GM21360 (cell line): ENCODE measurements around the gene UTS2R.
"Not testable (repeated sequence)": the region's sequence is repeated elsewhere in the genome, so short reads cannot be mapped to it uniquely, and the experiment has no call there.

Source experiments
- ATAC-seq: cut with Tn5 transposase; IDR thresholded peaks from one replicate; pipeline ENCODE4 v1.9.1; 2021; ENCODE audit warnings: mild to moderate bottlenecking, moderate library complexity; ENCODE audit not compliant: unreplicated experiment

UTS2R gene

GRCh38 chr17:82334204-82334621 lies 37.4 kb upstream of the UTS2R start:
- ATAC-seq: no peak

GRCh38 chr17:82334622-82335394 lies 36.8 kb upstream of the UTS2R start:
- no peak for ATAC-seq

- no peak for ATAC-seq
These were observed 32.5 kb upstream of the UTS2R start for GRCh38 chr17:82338858-82339633.

- ATAC-seq: no peak
These were observed 31.7 kb upstream of the UTS2R start for GRCh38 chr17:82339634-82340580.

- ATAC-seq: no peak
These were observed 29.0 kb upstream of the UTS2R start for GRCh38 chr17:82342361-82343079.

GRCh38 chr17:82343560-82343959 lies 28.0 kb upstream of the UTS2R start:
- no peak for ATAC-seq

GRCh38 chr17:82344175-82344907 lies 27.2 kb upstream of the UTS2R start:
- ATAC-seq: no peak

GRCh38 chr17:82345151-82345976 lies 26.2 kb upstream of the UTS2R start:
- no peak for ATAC-seq

- ATAC-seq: no peak
These were observed 24.9 kb upstream of the UTS2R start for GRCh38 chr17:82346342-82347300.

- not testable (repeated sequence) for ATAC-seq
These were observed 23.6 kb upstream of the UTS2R start for GRCh38 chr17:82347994-82348393.

GRCh38 chr17:82348434-82348833 lies 23.1 kb upstream of the UTS2R start:
- ATAC-seq: no peak

GRCh38 chr17:82348866-82349265 lies 22.7 kb upstream of the UTS2R start:
- ATAC-seq: no peak

- ATAC-seq: no peak
These were observed 22.3 kb upstream of the UTS2R start for GRCh38 chr17:82349287-82349701.

- no peak for ATAC-seq
These were observed 21.2 kb upstream of the UTS2R start for GRCh38 chr17:82350182-82351030.

GRCh38 chr17:82351254-82351712 lies 20.3 kb upstream of the UTS2R start:
- ATAC-seq: no peak

GRCh38 chr17:82351713-82352488 lies 19.7 kb upstream of the UTS2R start:
- ATAC-seq: no peak
